ENCODE data around the gene UBE2N. TPM values are rescaled to one million over a fixed set of nuclear protein-coding genes. Genes with fewer than 3 reads are reported as not detected.

The UBE2N gene
- total RNA-seq, 4 donors from 2014 or later, result 22.5 to 44.8 (median 40.6) TPM

GRCh38 chr12:93408813-93409212 is 32.9 kb downstream of the UBE2N start:
- no peak overlapping the region for H3K4me3 ChIP-seq (ENCODE audit: low read depth, poor library complexity, severe bottlenecking)
- no peak for DNase-seq (ENCODE audit: low spot score in 2 of 2)
- no peak for TF ChIP-seq CTCF (IDR thresholded peaks at IDR 0.05)
- no peak for TF ChIP-seq POLR2A (IDR thresholded peaks at IDR 0.05)
- intact Hi-C loops (cut with DNase I; ENCODE audit: low total_unique reads), result no loop called here

GRCh38 chr12:93407963-93408283 is 33.8 kb downstream of the UBE2N start:
- 89 to 95% methylated on average over 2 of the region's 2 CpGs for WGBS, 2 donors
- no peak overlapping the region for H3K4me3 ChIP-seq (ENCODE audit: low read depth, poor library complexity, severe bottlenecking)
- no peak for DNase-seq (ENCODE audit: low spot score in 2 of 2)
- no peak for TF ChIP-seq POLR2A (IDR thresholded peaks at IDR 0.05)
- TF ChIP-seq CTCF (IDR thresholded peaks at IDR 0.05), result no peak
- intact Hi-C loops (cut with DNase I; ENCODE audit: low total_unique reads), result no loop called here

- intact Hi-C loops (cut with DNase I; ENCODE audit: low total_unique reads), result no loop called here
- no peak for DNase-seq (ENCODE audit: low spot score in 2 of 2)
- WGBS, 2 donors, result 85 to 87% methylated on average over 6 of the region's 6 CpGs
- no peak overlapping the region for H3K4me3 ChIP-seq (ENCODE audit: low read depth, poor library complexity, severe bottlenecking)
- TF ChIP-seq CTCF (IDR thresholded peaks at IDR 0.05) (no peak), POLR2A (IDR thresholded peaks at IDR 0.05) (no peak)
Observed at GRCh38 chr12:93407054-93407962, 34.4 kb downstream of the UBE2N start.

- intact Hi-C loops (cut with DNase I; ENCODE audit: low total_unique reads), result no loop called here
- no peak for TF ChIP-seq CTCF (IDR thresholded peaks at IDR 0.05)
- no peak for TF ChIP-seq POLR2A (IDR thresholded peaks at IDR 0.05)
- 79 to 81% methylated on average over 6 of the region's 6 CpGs for WGBS, 2 donors
- no peak overlapping the region for H3K4me3 ChIP-seq (ENCODE audit: low read depth, poor library complexity, severe bottlenecking)
- no peak for DNase-seq (ENCODE audit: low spot score in 2 of 2)
Observed at GRCh38 chr12:93404961-93405849, 36.5 kb downstream of the UBE2N start.

GRCh38 chr12:93403988-93404803 is 37.6 kb downstream of the UBE2N start:
- intact Hi-C loops (cut with DNase I; ENCODE audit: low total_unique reads), result no loop called here
- no peak overlapping the region for H3K4me3 ChIP-seq (ENCODE audit: low read depth, poor library complexity, severe bottlenecking)
- WGBS, 2 donors, result 82% methylated on average over 7 of the region's 7 CpGs
- DNase-seq (ENCODE audit: low spot score in 2 of 2), result no peak
- no peak for TF ChIP-seq CTCF (IDR thresholded peaks at IDR 0.05)
- no peak for TF ChIP-seq POLR2A (IDR thresholded peaks at IDR 0.05)

Measured in lower leg skin (tissue), 4 donors.